Right lobe of liver (tissue), 4 donors: ENCODE measurements around the gene ATXN1.

Source experiments
- CTCF ChIP-seq, 4 donors: fragments of 200-600 bp in 3 of 4; fragments of 450-650 bp in 1 of 4; IDR thresholded peaks; one replicate each; pipeline versions ENCODE4 v1.5.1 to v1.8.0; 2016 to 2022; ENCODE audit warnings: antibody characterized with exemption in 4 of 4, mild to moderate bottlenecking in 2 of 4
- POLR2A ChIP-seq: fragments of 450-650 bp; IDR thresholded peaks from one replicate; pipeline ENCODE4 v1.6.1; 2017; ENCODE audit warnings: antibody characterized with exemption, mild to moderate bottlenecking
- donor health status: DM: no; HTN: no; CAD: no.
- donor health status: DM: no; HTN: no; CAD: no.
- donor health status: DM: no; HTN: yes; CAD: no.

GRCh38 chr6:16653226-16653625, 108.0 kb downstream of the ATXN1 start:
- TF ChIP-seq POLR2A: no peak
- no peak for TF ChIP-seq CTCF (IDR thresholded peaks at IDR 0.05)
